Dedifferentiated amniotic fluid mesenchymal stem cell (primary cell): ENCODE results near the gene VSIG4.
"Not testable (repeated sequence)": the region's sequence is repeated elsewhere in the genome, so short reads cannot be mapped to it uniquely, and the experiment has no call there.

ENCODE experiments used
- DNase-seq: peaks from one replicate; pipeline ENCODE4 v3.0.0-alpha.2; 2016; ENCODE audit errors: extremely low spot score

The VSIG4 gene

GRCh38 chrX:66039944-66040343, at the start of gene VSIG4:
TSS of gene VSIG4 (minus strand) at chrX:66040080. CDS start at chrX:66039998, 82 bp downstream.
- no peak for DNase-seq

DNA sequence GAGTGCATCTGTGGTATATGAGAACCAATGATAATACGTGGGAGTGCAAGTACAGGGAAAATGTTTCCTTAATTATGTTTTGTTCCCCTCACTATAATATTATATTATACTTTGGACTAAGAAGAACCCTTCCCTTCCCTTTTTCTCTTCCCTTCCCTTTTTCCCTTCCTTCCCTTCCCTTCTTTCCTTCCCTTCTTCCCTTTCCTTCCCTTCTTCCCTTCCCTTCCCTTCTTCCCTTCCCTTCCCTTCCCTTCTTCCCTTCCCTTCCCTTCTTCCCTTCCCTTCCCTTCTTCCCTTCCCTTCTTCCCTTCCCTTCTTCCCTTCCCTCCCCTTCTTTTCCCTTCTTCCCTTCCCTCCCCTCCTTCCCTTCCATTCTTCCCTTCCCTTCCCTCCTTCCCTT, 36.9 kb upstream of the VSIG4 start:
- DNase-seq = no peak

- no peak for DNase-seq
Observed at GRCh38 chrX:66074920-66075879, 35.3 kb upstream of the VSIG4 start.

DNA sequence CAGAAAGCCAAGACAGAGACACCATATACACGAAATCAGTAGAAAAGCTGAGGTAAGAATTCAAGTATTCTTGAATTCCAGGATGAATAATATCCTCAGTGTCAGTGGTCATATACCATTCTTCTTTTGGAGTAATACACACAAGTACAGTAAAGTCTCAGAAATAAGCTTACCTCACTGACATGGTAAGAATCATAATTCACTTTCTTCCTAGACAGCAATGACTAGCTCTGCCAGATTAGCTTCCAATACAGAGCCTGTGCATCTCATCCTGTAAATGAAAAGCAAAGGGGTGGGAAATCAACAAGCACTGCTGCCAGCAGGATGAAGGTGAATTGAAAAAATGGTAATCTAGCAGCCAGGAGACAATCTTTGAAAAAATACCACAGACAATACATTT, 31.2 kb upstream of the VSIG4 start:
- DNase-seq = no peak

GRCh38 chrX:66064261-66064660, 24.4 kb upstream of the VSIG4 start:
- DNase-seq = no peak

DNA sequence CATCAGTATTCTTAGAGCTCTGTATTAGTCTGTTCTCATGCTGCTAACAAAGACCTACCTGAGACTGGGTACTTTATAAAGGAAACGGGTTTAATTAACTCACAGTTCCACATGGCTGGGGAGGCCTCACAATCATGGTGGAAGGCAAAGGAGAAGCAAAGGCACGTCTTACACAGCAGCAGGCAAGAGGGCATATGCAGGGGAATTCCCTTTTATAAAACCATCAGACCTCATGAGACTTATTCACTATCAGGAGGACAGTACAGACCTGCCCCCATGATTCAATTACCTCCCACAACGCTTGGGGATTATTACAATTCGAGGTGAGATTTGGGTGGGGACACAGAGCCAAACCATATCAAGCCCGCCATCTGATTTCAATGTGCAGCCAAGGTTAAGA, 17.1 kb upstream of the VSIG4 start:
- not testable (repeated sequence) for DNase-seq

- no peak for DNase-seq
Observed at GRCh38 chrX:66054978-66055377, 15.1 kb upstream of the VSIG4 start.

DNA sequence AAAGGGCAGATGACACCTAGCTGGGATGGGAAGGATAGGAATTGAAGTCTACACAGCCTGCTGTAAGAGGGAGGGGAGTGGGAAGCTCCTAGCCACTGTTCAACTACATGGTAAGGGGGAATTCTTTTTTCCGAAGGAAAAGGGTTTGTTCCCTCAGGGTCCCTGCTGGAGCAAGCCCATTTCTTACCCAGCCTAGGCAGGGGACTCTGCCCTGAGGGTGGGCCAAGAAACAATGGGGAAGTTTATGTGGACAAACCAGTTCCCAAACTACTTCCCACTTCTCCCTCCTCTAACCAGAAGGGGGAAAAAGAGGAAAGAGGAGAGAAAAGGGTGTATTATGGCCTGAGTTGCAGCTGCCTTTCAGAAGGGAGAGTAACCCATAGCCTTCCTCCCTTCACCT, 13.5 kb upstream of the VSIG4 start:
- no peak for DNase-seq

DNA sequence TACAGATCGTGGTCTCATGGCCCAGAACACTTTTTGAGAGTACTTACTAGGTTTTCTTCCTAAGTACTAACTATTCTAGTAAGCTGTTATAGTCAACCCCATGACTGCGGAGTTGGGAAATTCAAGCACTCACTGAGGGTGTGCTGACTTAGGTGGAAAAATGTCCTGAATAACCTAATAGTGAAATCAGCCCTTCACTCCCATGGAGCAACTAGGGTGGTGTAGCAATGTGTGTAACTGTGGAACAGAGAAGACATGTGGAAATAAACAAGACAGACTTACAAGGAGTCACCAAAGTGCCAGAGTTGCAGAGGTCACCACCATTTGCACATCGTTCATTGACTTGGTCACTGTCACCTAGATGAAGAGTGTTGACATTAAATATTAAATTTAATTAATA, 12.1 kb upstream of the VSIG4 start:
- no peak for DNase-seq

- no peak for DNase-seq
Observed at GRCh38 chrX:66050140-66050569, 10.3 kb upstream of the VSIG4 start.

- DNase-seq = no peak
Observed at GRCh38 chrX:66049056-66049455, 9.2 kb upstream of the VSIG4 start.

DNA sequence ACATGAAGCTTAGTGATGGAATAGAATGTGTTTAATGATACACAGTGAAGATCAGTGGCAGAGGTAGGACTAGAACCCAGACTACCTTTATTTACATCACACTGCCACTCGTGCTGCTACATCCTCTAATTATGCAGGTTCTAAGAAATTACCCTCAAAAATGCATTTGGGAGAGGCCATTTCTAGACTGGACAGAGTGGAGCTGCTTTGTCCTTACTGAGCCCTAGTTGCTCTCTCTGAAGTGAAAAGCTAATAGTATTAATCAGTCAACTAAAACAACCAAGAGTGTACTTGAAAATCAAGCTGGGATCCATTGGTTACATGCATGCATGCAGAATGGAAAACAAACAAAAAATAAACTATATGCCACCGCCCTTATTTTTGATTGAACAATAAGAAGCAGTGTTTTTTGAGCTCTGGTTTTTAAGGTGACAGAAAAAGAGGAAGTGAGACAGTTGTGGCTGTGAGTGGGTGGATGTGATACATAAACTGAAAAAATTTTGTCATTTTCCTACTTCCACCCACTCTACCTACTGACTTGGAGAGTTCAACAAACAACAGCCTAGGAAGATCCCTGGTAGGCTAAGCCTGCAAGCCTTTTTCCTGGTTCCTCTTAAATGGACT, 6.8 kb upstream of the VSIG4 start:
- DNase-seq = no peak

DNA sequence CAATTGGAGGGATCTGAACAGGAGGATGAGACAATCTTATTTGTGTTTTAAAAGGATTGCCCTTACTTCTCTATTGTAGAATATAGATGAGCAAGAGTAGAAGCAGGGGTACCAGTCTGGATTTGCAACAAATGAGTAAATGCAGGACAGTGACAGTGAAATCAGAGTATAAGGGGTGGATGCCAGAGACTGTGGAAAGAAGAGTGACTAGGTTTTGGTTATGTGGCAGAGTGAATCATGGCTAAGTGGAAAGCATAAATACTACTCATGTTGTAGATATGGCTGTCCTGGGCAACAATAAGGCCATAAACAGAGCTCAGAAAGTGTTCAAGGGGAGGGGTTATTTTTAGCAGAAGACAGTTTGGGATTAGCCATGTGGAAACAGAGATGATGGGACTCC, 6.0 kb upstream of the VSIG4 start:
- no peak for DNase-seq

- no peak for DNase-seq
Observed at GRCh38 chrX:66043584-66043983, 3.7 kb upstream of the VSIG4 start.

DNA sequence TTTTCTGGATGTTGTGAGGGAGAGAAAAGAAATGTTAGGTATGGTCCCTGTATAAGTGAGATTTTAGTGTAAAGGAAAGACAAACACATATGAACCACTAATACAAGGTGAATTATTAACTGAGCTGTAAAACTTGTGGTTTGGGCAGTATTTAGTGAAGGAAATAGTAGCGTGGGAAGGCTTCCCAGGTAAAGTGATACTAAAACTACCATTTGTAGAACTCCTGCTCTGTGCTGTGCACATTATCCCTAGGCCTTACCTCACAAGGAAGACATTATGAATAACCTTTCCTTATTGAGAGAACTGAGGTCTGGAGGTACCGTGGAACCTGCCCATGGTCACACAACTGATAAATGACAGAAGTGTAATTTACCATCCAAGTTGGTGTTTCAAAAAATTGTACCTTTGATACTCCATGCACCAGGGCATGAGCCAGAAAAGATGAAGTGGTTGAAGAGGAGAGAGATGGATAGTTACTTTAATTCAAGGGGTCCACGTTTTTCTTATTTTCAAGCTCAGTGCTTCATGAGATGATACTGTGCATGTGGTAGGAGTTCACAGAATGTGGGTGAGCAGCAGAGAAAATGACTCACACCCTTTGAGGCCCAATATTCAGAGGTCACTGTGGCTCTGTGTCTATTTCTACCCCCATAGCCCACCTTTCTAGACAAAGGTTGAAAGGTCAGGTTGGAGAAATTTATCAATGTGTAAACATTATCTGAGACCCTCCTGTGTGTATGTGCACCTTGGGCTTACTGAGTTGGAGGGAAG, 2.6 kb upstream of the VSIG4 start:
- DNase-seq = no peak

- DNase-seq = no peak
Observed at GRCh38 chrX:66038115-66038514, 1.8 kb downstream of the VSIG4 start.

DNA sequence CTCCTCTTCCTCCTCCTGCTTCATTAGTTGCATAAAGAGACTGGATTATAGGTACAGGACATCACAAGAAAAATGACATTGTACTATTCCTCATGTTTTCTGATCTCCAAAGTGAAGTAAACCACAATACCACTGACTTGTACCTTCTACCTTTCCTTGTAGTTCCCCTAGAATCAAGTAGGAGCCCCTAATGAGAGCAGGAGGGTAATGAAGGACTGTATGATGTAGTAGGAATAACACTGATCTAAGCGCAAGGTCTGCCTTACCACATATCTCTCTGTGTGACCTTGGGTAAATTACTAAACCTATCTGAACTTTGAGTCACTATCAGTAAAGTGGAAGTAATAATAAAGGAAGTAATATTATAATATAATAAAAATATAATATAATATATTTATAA, 3.6 kb downstream of the VSIG4 start:
- no peak for DNase-seq

GRCh38 chrX:66035667-66036066, 4.2 kb downstream of the VSIG4 start:
- no peak for DNase-seq

DNA sequence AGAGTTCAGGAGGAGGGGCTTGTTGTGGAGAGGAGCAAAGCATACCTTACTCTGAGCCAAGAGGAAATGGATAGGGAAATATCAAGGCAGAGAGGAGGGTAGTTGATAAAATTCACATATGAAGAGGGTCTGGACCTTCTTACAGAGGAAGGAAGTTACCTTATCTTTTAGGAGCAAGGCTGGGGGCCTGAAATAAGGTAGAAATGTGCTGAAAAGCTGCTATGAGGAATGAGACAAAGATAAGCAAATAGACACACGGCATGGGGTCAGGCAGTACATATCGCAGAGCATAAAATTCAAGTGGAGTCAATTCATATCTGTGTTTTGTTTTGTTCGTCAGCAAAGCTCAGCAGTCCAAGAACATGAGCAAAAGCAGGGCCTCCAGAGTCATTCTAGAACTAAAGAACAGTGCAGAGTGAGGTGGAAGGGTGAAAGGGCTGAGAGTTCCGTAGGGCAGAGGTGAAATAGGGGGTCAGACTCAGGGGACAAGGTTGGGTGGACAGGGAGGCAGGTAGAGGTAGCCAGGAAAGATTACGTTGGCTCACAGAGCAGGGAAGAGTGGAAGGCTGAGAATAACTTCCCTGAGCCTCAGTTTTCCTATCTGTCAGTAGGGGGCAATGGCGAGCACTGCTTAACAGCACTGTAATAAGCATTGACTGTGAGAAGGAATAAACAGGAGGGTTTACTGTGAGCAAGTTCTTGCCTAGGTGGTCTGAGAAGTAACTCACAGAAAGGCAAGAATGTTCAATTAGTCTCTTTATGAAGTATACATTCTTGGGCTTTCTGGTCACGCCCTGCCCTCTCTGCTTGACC, 9.2 kb downstream of the VSIG4 start:
- DNase-seq = no peak

DNA sequence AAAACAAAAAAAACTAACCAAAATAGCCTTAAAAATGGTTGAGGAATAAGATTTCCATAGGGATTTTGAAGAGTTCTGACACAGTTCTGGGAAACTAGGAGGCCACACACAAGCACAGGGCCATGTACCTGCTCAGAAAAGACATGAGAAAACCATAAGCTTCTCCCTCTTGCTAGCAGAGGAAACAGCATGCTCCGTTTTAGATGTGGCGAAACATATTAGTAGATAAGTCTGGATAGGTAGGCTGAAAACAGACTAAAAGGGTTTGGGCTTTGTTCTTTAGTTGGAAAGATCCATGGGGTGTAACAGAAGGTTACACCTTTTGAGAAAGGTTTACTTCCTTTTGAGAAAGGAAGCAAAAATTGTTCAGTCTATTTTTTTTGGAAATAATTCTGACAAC, 10.9 kb downstream of the VSIG4 start:
- DNase-seq = no peak

DNA sequence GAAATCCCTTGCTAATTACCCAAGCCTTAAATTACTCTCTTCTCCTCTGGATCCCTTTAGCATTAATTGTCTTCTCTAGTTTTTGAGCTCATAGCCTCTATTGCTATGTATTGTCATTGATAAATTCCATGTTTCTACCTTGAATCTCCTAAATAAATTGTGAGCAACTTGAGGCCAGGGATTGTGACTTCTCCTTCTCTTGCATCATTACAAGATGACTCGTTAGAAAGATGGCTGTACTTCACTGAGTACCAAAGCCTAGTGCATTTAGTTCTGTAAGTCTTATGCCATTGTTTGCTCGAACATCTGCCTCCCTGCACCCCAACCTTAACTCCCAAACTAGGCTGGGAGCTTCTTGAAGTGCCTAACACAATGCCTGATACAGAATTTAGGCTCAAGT, 15.3 kb downstream of the VSIG4 start:
- no peak for DNase-seq

DNA sequence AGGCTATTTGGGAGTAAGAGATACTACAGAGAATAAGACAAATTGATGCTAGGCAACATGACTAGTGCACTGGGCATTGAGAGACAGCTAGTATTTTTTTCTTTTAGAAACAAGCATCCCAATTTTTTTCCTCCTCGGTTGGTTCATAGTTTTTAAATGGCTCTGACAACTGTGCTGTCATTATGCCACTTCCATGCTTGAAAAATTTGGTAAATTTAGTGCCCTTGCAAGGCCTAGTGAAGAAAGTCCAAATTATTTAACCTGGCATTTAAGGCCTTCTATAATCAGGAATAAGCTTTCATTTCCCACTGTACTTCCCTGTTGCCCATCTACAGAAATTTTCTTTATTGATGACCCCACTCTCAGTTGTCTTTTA, 15.8 kb downstream of the VSIG4 start:
- DNase-seq = no peak
